RKO (cell line): ENCODE data around the gene PDILT.
"Not testable (repeated sequence)": the region's sequence is repeated elsewhere in the genome, so short reads cannot be mapped to it uniquely, and the experiment has no call there.

Source experiments
- DNase-seq: peaks from one replicate; pipeline ENCODE4 v3.0.0-alpha.2; 2016; ENCODE audit warnings: low spot score

Gene PDILT

GRCh38 chr16:20321671-20322070 is 82.9 kb downstream of the PDILT start:
- DNase-seq: no peak

GRCh38 chr16:20321051-20321450 is 83.5 kb downstream of the PDILT start:
- not testable (repeated sequence) for DNase-seq

DNA sequence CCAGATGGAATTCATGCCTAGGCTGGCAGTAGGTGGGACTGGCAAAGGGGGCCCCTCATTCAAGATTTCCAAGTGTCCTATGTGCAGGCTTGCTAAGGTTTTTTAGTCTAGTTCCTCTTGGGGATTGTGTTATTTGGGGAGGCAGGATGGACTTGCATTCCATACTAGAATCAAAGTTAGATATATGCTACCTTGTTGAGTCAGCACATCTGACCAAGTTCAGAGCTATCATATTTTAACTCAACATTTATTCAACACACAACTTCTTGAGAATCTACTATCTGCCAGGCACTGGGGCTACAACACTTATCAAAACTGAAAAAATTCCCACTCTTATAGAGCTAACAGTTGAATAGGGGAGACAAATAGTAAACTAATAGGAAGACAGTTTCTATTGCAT is 83.9 kb downstream of the PDILT start:
- DNase-seq: no peak

DNA sequence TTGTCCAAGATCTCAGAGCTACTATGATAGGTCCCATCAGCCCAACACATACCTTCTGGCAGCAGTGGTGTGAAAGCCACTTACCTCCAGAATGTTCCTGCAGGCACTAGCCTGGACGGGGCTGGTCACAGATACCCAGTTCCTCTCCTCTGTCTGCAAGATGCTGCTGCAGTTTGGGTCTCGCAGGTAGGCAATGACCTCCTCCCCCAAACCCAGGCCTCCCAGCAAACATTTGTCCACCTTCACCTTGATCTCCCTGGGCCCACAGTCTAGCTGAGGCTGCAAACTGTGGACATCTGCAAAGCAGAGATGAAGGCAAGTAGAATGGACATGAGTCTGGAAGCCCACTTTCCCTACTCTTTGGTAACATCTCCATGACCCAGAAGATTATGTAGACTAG is 84.4 kb downstream of the PDILT start:
- DNase-seq: no peak

DNA sequence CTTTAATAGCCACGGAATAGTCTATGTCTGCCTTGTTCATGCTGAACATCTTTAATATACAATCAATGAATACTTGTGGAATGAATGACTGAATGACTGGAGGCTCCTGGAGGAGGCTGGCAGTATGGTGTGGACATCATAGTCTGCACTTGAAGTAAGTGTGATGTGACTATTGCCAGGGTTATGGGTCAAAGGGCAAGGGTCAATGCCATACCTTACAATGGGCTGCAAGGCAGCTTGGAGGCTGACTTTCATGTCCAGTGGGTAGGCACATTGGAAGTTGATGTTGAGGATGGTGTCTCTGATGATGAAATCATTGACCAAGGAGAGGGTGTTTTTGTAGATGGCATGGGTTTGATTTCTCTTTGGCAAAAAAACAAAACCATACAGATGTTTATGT is 85.1 kb downstream of the PDILT start:
- DNase-seq: no peak

DNA sequence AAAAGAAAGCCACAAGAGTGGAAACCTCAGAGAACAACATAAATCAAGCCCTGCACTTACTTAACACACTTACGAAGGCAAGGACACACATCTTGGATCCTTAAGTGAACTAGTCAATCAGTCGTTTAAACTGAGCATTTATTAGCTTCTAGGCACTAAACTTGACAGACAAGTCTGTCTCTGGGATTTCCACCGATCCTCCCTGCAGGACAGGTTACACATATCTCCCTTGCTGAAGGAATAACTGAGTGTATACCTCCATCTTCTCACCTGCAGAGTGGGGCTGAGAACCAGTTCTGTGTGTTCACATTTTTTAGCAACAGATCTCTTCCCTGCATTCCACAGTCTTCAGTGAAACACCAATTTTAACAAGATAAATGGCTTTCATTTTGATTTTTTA is 86.1 kb downstream of the PDILT start:
- no peak for DNase-seq

DNA sequence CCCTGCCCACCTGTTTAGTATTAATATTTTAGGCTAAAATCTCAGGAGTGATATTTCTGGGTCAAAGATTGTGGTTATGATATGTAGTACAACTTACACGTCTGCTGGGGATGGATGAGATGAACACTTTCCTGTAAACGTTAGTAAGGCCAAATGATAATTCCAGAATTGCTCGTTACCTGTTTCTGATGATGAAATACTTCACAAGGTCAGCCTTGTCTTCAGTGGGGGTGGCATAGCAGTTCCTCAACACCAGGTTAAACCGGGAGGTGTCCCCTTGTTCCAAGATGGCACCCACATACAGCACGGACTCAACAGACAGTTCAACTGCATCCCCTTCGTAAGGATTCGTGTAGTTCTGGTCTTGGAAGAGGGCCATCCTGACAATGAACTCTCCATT is 86.5 kb downstream of the PDILT start:
- DNase-seq: no peak

DNA sequence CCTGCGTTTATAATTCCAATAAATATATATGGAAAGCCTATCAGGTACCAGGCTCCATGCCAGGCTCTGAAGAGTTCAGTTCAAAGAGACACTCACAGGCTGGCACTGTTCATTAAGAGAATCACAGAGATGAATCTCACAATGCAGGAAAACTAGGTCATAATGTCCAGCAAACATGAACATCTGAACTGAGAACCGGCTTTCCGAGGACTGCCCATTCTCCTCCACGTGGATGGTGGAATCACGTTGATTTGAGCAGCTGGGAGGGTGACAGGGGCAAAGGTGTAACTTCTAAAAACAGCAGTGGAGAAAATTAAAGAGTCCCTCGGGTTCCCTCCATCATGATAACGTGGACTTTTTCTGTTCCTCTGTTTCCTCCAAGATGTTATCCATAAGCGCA is 87.4 kb downstream of the PDILT start:
- no peak for DNase-seq

DNA sequence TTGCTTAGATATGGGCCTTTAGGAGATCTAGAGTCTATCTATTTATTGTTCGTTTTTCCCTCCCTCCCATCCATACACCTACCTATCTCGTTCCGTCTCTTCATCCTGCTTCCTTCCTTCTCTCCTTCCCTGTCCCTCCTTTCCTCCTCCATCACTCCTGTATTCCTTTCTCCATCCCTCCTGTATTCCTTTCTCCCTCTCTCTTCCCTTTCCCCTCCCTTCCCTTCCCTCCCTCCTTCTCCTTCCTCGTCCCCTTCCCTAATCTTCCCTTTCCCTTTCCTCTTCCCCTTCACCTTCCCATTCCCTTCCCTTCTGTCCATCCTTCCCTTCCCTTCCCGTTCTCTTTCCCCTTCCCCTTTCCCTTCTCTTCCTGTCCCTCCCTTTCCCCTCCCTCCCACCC is 87.8 kb downstream of the PDILT start:
- no peak for DNase-seq

GRCh38 chr16:20315764-20316163 is 88.8 kb downstream of the PDILT start:
- no peak for DNase-seq

DNA sequence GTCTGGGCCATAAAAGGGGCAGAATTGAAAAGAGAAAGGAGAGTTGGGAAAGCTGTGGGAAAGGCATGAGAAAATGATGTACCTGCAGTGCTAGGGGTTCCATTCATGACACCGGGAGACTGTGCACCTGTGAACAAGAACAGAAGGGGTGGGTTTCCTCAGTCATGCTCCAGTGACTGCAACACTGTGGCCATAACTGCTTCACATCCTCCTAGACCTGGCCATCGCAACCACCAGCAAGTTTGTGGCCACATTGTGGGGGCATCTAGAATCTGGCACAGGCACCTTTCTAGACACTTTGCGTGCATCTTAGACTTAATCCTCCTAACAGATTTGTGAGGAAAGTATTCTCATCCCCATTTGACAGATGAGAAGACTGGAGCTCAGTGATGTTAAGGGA is 90.0 kb downstream of the PDILT start:
- DNase-seq: no peak

- DNase-seq: no peak
Measured at GRCh38 chr16:20313741-20314140, 90.8 kb downstream of the PDILT start.

GRCh38 chr16:20312536-20313095 is 91.9 kb downstream of the PDILT start:
- DNase-seq: not testable (repeated sequence)

DNA sequence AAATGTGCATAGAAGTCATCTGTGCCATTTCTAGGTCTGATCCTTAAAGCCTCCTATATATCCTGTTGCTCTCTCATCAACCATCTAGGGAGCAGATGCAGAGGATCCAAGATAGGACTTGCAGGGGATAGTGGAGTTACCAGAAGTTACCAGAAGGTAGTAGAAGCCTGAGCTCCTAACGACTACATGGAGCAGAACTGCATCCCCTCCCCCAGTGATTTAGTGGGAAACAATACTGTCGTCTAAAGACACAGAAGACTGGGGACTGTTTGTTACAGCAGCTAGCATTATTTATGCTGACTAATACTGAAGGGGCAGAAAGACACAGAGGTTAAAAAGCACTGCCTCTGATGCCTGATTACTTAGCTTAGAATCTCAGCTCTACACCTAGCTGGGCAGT is 93.0 kb downstream of the PDILT start:
- DNase-seq: no peak

- DNase-seq: no peak
Measured at GRCh38 chr16:20310421-20311395, 93.8 kb downstream of the PDILT start.

DNA sequence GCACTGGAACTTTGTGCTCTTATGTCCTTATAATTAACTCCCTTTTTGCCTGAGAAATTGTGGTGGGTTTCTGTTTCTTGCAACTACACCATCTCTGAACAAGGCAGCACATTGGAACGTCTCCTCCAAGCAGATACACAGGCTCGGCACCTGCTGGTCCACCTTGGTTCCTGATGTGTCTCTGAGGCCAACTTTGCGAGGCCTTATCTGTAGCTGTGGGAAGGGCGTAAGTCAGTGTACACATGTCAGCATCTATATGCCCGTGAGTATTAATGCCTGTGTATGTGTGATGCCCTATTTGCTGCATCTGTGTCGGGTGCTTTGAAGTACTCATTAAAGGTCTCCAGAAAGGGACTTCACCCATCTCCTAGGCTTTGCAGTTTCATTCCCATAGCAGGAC is 94.8 kb downstream of the PDILT start:
- no peak for DNase-seq
